ENCODE results near the gene SDCBP2.

DNA sequence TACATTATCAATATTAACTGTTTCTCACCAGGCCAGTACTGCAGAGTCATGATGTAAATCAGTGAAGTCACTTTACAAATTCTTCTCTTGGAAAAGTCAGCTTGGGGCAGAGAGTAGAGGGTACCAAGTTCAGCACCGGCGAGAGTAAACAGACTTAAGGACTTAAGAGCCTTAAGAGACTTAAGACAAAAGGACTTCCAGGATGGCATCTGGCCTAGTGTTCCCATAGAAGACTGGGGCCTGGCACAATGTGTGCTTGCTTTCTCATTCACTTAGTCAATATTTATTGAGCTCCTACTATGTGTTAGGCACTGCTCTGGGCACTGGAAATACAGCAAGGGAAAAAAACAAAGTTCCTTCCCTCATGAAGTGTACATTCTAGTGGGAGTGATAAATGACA lies 64.2 kb downstream of the SDCBP2 start:
- no peak for TF ChIP-seq MEIS2 (CRISPR knock-in tag; IDR thresholded peaks at IDR 0.05)
- no peak for TF ChIP-seq SRF (IDR thresholded peaks at IDR 0.05; ENCODE audit: low read depth, low read length)
- no peak for TF ChIP-seq NR3C1 (CRISPR knock-in tag; IDR thresholded peaks at IDR 0.05)
- no peak for TF ChIP-seq ZHX2 (IDR thresholded peaks at IDR 0.05; ENCODE audit: low read depth)
- no peak for TF ChIP-seq ZHX2 (CRISPR knock-in tag; IDR thresholded peaks at IDR 0.05; ENCODE audit: borderline replicate concordance)
- TF ChIP-seq, protein P1, sequence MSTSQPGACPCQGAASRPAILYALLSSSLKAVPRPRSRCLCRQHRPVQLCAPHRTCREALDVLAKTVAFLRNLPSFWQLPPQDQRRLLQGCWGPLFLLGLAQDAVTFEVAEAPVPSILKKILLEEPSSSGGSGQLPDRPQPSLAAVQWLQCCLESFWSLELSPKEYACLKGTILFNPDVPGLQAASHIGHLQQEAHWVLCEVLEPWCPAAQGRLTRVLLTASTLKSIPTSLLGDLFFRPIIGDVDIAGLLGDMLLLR (CRISPR knock-in tag; IDR thresholded peaks at IDR 0.05) = no peak
- no peak for TF ChIP-seq DR1 (CRISPR knock-in tag; IDR thresholded peaks at IDR 0.05)
- TF ChIP-seq, protein P2, sequence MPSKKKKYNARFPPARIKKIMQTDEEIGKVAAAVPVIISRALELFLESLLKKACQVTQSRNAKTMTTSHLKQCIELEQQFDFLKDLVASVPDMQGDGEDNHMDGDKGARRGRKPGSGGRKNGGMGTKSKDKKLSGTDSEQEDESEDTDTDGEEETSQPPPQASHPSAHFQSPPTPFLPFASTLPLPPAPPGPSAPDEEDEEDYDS (CRISPR knock-in tag; IDR thresholded peaks at IDR 0.05) = no peak
